HG03354 (cell line): Measurements from ENCODE around the gene CYBA.

ENCODE experiments used
- ATAC-seq: cut with Tn5 transposase; IDR thresholded peaks from one replicate; pipeline ENCODE4 v1.9.1; 2021; ENCODE audit warnings: mild to moderate bottlenecking; ENCODE audit not compliant: unreplicated experiment, poor library complexity, severe bottlenecking

Gene CYBA

DNA sequence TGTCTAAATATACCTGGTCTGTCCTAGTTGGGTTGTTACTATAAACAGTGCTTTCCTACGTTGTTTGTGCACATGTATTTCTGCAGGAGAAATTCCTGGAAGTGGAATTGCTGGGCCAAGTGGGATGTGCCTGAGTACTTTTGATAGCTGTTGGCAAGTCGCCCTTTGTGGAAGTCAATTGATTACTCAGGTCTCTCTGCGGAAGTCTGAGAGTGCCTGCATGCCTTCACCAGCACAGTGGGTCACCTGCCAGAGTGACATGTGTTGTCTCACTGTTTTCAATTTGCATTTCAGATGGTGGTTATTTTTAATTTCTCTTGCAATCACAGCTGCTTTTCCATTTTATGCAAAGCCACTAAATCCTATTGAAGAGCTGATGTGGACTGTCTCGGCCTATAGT, 14.3 kb upstream of the CYBA start:
- ATAC-seq: no peak

DNA sequence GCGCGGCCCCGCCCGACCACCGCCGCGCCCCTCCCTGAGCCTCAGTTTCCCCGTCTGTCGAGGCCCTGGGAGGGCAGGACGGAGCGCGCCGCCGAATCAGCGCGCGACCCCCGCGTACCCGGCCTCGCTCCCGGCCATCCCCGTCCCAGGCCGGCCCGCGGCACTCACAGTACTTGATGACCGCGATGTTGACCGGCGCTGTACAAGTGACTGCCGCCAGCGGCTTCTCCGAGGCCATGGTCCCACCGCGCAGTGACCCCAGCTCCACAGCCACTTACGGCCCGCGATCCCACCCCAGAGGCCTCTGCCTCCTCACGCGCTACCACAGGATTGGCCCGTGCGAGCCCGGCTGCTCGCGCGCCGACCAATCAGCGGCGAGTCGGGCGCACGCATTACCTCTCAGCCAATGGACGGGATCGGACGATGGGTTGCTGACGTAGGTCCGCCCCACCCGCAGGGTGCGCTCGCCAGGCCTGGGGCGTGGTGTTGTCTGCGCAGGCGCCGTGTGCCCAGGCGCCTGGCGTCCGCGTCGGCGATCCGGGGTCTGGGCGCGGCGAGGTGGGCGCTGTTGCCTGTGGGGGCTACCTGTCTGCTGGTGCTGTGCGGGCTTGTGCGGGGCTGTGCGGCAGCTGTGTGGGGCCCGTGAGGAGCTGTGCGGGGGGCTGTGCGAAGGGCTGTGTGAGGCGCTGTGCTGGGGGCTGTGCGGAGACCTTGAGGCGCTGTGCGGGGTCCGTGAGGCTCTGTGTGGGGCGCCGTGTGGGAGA, 12.2 kb upstream of the CYBA start, which contains the start of gene MVD:
TSS of gene MVD (minus strand) at position 249 of the 764 bp plus-strand sequence. CDS start at position 238, 11 bp downstream.
- peak; percentile 94 for ATAC-seq

DNA sequence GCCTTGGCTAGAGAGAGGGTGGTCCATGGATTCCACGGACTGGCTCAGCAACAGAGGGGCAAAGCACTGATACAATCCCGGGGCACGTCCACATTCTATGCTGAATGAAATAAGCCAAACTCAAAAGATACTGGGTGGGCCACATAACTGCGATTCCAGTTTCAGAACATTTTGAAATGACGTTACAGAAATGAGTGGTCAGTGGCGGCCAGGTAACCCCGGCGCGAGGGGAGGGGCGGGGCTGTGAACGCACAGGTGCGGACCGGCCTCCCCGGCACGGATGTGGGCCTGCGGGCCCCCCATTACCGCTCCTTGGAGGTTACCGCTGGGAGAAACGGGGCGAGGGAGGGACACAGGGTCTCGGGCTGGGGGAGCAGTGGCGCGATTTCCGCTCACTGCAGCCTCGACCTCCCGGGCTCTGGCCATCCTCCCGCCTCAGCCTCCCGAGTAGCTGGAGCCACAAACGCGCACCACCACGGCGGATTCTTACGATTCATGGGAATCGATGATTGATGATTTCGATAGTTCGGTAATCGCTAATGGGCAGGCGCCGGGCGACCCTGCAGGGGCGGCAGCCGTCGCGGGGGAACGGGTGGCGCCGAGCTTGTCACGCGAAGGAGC, 11.5 kb upstream of the CYBA start:
- peak; percentile 11 for ATAC-seq

GRCh38 chr16:88661468-88661867, 10.6 kb upstream of the CYBA start:
- no peak for ATAC-seq

DNA sequence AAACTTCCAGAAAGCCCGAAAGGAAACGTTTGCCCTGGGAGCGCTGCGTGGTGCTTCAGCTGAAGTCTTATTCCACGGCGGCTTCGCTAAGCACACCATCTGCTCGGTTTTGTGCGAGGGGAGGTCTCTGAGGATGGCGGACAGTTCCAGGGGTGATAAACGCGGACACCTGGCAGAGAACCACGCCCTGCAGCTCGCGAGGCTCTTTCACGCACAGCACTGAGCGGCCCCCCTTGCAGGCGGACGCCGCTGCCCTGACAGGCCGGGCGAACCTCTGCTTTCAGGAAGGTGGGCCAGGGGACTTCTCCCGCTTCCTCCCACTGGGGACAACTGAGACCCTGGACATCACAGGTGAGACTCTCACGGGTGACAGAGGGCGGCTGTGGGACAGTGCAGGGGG, 8.3 kb upstream of the CYBA start:
- no peak for ATAC-seq

GRCh38 chr16:88658714-88659113, 7.9 kb upstream of the CYBA start:
- no peak for ATAC-seq

- ATAC-seq: no peak
Observed at GRCh38 chr16:88657371-88657770, 6.5 kb upstream of the CYBA start.

GRCh38 chr16:88656291-88656980, 5.6 kb upstream of the CYBA start:
- ATAC-seq: no peak

DNA sequence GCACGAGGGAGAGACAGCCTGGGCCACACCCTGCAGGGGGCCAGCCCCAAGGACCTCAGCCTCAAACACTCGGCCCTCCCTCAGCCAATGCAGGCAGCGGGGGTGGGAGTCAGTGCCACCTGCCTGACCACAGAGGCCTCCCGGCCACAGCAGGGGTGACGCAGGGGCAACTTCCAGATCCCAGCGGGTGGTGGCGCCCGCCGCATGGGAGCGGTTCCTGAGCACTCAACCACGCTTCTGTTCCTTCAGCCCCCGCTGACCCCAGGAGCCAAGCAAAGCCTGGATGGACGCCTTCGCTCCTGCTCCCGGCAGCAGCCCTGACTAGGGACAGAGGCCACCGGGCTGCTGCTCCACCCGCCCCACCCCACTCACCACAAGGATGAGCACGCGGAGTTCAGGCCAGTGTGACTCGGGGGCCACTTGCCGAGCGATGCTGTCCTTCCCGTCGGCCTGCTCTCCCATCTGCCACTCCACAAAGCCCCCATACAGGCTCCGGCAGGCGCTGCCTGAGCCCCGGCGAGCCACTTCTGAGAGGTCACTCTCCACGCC, 5.0 kb upstream of the CYBA start:
- ATAC-seq: no peak

DNA sequence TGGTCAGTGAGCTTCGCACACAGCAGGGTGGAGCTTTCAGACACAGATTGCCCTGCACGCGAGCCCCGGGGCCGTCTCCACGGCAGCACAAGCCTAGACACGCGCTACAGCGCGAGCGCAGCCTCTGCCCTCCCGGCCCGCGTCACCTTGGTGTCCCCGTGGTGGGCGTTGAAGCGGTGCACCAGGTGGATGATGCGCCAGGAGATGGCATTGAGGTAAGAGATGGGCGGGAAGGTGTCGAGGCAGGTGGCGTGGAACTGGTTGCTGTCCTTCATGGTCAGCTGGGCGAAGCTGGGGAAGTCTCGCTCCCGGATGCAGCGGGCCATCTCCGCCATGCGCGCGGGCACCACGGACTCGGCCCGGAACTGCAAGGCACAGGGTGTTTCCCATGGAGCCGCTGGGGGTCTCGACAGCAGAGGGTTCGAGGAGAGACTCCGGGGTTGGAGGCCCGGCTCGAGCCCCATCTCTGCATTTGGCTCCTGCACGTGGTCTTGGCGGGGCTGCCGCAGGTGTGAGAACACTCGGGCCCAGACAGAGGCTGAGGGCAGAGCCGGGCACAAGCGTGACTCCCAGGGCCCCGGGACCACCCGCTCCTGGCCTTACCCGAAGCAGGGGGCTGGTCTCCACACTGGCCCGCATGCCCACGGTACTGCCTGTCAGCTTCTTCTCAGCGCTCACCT, 4.3 kb upstream of the CYBA start:
- no peak for ATAC-seq

DNA sequence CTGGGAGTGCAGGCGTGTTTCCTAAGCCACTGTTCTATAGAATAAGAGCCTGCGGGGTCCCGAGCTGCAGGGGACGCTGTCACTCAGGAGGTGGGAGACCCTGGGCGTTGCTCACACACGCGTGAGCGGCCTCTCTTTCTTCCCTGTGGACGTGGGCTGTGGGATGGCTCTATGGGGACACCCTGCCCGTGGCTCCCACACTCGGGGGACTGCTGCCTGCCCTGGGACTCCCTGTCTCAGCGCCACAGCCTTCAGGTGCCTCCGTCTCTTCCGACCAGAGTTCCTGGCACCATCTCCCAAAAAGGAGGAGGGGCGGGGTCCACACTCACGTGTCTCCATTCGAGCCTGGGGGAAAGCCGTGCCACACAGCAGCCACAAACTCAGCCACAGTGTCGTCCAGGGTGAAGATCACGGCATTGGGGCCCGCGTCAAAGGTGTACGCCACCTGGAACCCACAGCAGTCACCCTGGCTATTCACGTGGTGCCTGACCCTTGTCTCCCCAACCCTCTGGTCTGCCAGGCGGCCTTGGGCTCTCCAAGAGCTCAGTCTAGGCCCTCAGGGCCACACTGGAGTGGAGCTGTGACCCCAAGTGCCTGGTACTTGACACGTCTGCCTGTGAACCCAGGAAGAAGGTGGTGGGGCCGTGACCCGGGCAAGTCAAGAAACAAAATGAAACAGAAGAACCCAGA, 3.7 kb upstream of the CYBA start:
- no peak for ATAC-seq

GRCh38 chr16:88653596-88654362, 2.9 kb upstream of the CYBA start:
- ATAC-seq: no peak

- ATAC-seq: no peak
Observed at GRCh38 chr16:88653101-88653500, 2.2 kb upstream of the CYBA start.

DNA sequence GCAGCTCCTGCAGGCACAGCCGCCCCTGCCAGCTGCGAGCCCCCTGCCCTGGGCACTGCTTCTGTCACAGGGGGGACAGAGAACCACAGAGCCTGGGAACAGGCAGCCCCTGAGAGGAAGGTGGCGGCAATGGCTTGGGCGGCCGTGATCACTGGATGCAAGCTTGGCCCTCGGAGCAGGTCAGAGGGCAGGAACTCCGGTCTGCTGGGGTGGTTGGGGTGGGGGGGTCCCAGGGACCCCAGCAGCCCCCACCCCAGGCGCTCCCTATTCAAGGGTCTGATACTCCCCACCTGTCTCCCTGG, 1.9 kb upstream of the CYBA start:
- ATAC-seq: no peak

DNA sequence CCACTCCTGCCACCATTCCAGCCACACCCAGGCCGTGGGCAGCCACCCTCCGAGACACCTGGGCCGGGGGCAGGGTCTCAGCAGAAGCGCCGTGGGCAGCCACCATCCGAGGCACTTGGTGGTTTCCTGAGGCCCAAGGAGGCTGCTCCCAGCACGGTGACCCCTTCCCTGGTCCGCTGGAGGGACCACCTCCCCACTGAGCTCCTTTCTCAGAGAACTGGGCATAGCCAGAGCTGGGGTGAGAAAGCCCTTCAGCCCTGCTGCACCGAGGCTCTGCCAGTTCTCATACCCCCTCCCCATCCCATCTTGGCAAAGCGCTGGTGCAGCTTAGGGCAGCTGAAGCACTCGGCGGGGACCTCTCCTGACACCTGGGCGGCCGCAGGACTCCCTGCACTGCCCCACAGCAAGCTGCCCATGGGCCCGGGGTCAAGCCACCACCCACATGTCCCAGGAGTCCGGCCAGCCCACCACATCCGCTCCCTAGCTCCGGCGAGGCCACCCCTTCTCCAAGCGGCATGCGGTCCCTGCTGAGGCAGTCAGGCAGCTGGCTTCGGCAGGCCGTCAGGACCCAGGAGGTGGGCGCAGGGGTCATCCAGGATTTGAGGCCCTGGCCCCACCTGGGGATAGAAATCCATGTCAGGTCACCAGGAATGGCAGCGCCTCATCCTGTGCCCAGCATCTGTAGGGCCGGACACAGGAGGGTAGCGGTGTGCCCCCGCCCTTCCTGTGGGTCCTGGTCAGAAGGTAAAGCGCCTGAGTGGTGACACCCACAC, 1.3 kb upstream of the CYBA start:
- peak; percentile 0 for ATAC-seq

GRCh38 chr16:88651276-88651988, 579 bp upstream of the CYBA start:
- ATAC-seq: peak; percentile 84

GRCh38 chr16:88649924-88650748, 717 bp downstream of the CYBA start:
- peak; percentile 13 for ATAC-seq
